Activated CD4-positive, alpha-beta T cell treated with anti-CD3 and anti-CD28 coated beads, Interleukin-2, amount 10 ng/mL, durations not matched to agents 24 days and 14 days (primary cell): ENCODE measurements around the gene TFF3. TPM values are rescaled to one million over a fixed set of nuclear protein-coding genes. Genes with fewer than 3 reads are reported as not detected.

Source experiments
- total RNA-seq: library from RNA; stranded (reverse); gene quantifications from 2 replicates; pipeline ENCODE4 v1.2.3, GENCODE V29; 2022

TFF3 gene
- total RNA-seq, 1 donor from 2014 or later = not detected

Other genes starting within 250 kb of the TFF3 start
- not detected in 2 replicates for gene UMODL1, start 244.1 kb downstream of the TFF3 start, total RNA-seq
- 10.3 and 11.4 TPM in 2 replicates for gene ABCG1, start 96.3 kb downstream of the TFF3 start, total RNA-seq
- not detected in 2 replicates for gene TFF2, start 35.6 kb upstream of the TFF3 start, total RNA-seq
- not detected in 2 replicates for gene TFF1, start 51.1 kb upstream of the TFF3 start, total RNA-seq
- 56.9 and 58.7 TPM in 2 replicates for gene TMPRSS3, start 80.6 kb upstream of the TFF3 start, total RNA-seq
- gene UBASH3A, start 88.5 kb upstream of the TFF3 start, total RNA-seq = 61.4 and 65.7 TPM in 2 replicates
- not detected in 2 replicates for gene RSPH1, start 180.8 kb upstream of the TFF3 start, total RNA-seq
- gene SLC37A1, start 198.4 kb upstream of the TFF3 start, total RNA-seq = 19.5 and 23.0 TPM in 2 replicates